ENCODE results near the gene EDNRA. TPM values are rescaled to one million over a fixed set of nuclear protein-coding genes. Genes with fewer than 3 reads are reported as not detected.

EDNRA gene
- total RNA-seq, 1 donor from 2014 or later: 10.0 TPM

- no peaks in the 10 kb centered on the region for H3K9me3 ChIP-seq (replicated peaks)
- H3K27me3 ChIP-seq (ENCODE audit: low read depth): no peaks in the 10 kb centered on the region
- H3K4me1 ChIP-seq: peaks cover 11% of the 10 kb centered on the region
- intact Hi-C loops (cut with micrococcal nuclease): no loop called here
- H3K4me3 ChIP-seq: no peak overlapping the region
- H3K27ac ChIP-seq (replicated peaks): no peak overlapping the region
- DNase-seq: no peak
- no peaks in the 10 kb centered on the region for H3K36me3 ChIP-seq
- no peak for TF ChIP-seq CTCF (IDR thresholded peaks at IDR 0.05; ENCODE audit: borderline replicate concordance)
These were observed 49.2 kb downstream of the EDNRA start for GRCh38 chr4:147530134-147530533.

GRCh38 chr4:147530723-147531122 is 49.8 kb downstream of the EDNRA start:
- no peaks in the 10 kb centered on the region for H3K27me3 ChIP-seq (ENCODE audit: low read depth)
- H3K4me3 ChIP-seq: no peak overlapping the region
- no peaks in the 10 kb centered on the region for H3K9me3 ChIP-seq (replicated peaks)
- H3K4me1 ChIP-seq: peaks cover 11% of the 10 kb centered on the region
- DNase-seq: no peak
- no peak overlapping the region for H3K27ac ChIP-seq (replicated peaks)
- no peak for TF ChIP-seq CTCF (IDR thresholded peaks at IDR 0.05; ENCODE audit: borderline replicate concordance)
- peaks cover under 1% of the 10 kb centered on the region for H3K36me3 ChIP-seq
- intact Hi-C loops (cut with micrococcal nuclease): no loop called here

- Histone ChIP-seq H3K36me3 (peaks cover 4% of the 10 kb centered on the region), H3K4me1 (peaks cover 8% of the 10 kb centered on the region), H3K9me3 (replicated peaks) (no peaks in the 10 kb centered on the region), H3K27ac (replicated peaks) (no peak overlapping the region), H3K4me3 (no peak overlapping the region), H3K27me3 (ENCODE audit: low read depth) (no peaks in the 10 kb centered on the region)
- intact Hi-C loops (cut with micrococcal nuclease): no loop called here
- TF ChIP-seq CTCF (IDR thresholded peaks at IDR 0.05; ENCODE audit: borderline replicate concordance): no peak
- no peak for DNase-seq
These were observed 52.0 kb downstream of the EDNRA start for GRCh38 chr4:147532896-147533295.

GRCh38 chr4:147533331-147533730 is 52.4 kb downstream of the EDNRA start:
- H3K4me1 ChIP-seq: peaks cover 8% of the 10 kb centered on the region
- TF ChIP-seq CTCF (IDR thresholded peaks at IDR 0.05; ENCODE audit: borderline replicate concordance): no peak
- no peaks in the 10 kb centered on the region for H3K9me3 ChIP-seq (replicated peaks)
- intact Hi-C loops (cut with micrococcal nuclease): no loop called here
- no peak for DNase-seq
- H3K36me3 ChIP-seq: peaks cover 4% of the 10 kb centered on the region
- no peak overlapping the region for H3K4me3 ChIP-seq
- H3K27me3 ChIP-seq (ENCODE audit: low read depth): no peaks in the 10 kb centered on the region
- H3K27ac ChIP-seq (replicated peaks): peak overlapping the region; percentile 35

- no peak overlapping the region for H3K4me3 ChIP-seq
- no peak overlapping the region for H3K27ac ChIP-seq (replicated peaks)
- H3K27me3 ChIP-seq (ENCODE audit: low read depth): no peaks in the 10 kb centered on the region
- no peak for DNase-seq
- TF ChIP-seq CTCF (IDR thresholded peaks at IDR 0.05; ENCODE audit: borderline replicate concordance): no peak
- intact Hi-C loops (cut with micrococcal nuclease): no loop called here
- peaks cover 8% of the 10 kb centered on the region for H3K4me1 ChIP-seq
- no peaks in the 10 kb centered on the region for H3K9me3 ChIP-seq (replicated peaks)
- peaks cover 4% of the 10 kb centered on the region for H3K36me3 ChIP-seq
These were observed 54.2 kb downstream of the EDNRA start for GRCh38 chr4:147535124-147535523.

- DNase-seq: no peak
- no peak for TF ChIP-seq CTCF (IDR thresholded peaks at IDR 0.05; ENCODE audit: borderline replicate concordance)
- intact Hi-C loops (cut with micrococcal nuclease): no loop called here
- Histone ChIP-seq H3K27ac (replicated peaks) (no peak overlapping the region), H3K36me3 (peaks cover 4% of the 10 kb centered on the region), H3K9me3 (replicated peaks) (no peaks in the 10 kb centered on the region), H3K4me1 (peaks cover 8% of the 10 kb centered on the region), H3K27me3 (ENCODE audit: low read depth) (no peaks in the 10 kb centered on the region), H3K4me3 (no peak overlapping the region)
These were observed 57.8 kb downstream of the EDNRA start for GRCh38 chr4:147538711-147539110.
